ENCODE results near the gene DAND5. TPM values are rescaled to one million over a fixed set of nuclear protein-coding genes. Genes with fewer than 3 reads are reported as not detected.

DAND5 gene
- total RNA-seq, 1 donor from 2014 or later, result not detected

DNA sequence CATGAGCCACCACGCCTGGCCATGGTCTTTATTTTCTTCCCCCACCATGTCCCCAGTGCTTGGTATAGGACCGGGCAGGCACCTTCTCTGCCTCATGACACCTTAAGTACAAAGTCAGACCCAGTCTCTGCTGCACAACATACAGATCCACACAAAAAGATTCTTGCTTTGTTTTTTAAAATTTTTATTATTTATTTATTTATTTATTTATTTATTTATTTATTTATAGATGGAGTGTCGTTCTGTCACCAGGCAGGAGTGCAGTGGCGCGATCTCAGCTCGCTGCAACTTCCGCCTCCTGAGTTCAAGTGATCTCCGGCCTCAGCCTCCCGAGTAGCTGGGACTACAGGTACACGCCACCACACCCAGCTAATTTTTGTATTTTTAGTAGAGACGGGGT, 23.4 kb downstream of the DAND5 start:
- DNase-seq (ENCODE audit: low read depth), result no peak

DNA sequence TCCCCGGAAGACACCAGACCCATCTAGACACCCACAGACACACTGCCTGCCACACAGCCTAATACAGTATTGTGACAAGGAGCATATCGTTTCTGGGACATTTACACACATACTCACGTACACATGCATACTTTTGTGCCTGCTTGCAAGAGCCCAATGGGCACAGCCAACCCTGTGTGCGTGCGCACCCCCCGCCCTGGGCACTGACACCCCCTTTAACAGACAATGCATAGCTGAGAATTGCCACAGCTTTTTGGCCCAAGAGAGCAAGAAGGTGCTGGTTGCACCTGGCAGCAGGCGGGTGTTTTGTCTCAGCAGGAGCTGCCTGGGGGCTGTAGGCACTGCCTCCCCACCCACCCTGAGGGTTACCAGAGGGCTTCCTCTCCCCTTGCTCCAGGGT, 24.2 kb downstream of the DAND5 start:
- DNase-seq (ENCODE audit: low read depth), result no peak

DNA sequence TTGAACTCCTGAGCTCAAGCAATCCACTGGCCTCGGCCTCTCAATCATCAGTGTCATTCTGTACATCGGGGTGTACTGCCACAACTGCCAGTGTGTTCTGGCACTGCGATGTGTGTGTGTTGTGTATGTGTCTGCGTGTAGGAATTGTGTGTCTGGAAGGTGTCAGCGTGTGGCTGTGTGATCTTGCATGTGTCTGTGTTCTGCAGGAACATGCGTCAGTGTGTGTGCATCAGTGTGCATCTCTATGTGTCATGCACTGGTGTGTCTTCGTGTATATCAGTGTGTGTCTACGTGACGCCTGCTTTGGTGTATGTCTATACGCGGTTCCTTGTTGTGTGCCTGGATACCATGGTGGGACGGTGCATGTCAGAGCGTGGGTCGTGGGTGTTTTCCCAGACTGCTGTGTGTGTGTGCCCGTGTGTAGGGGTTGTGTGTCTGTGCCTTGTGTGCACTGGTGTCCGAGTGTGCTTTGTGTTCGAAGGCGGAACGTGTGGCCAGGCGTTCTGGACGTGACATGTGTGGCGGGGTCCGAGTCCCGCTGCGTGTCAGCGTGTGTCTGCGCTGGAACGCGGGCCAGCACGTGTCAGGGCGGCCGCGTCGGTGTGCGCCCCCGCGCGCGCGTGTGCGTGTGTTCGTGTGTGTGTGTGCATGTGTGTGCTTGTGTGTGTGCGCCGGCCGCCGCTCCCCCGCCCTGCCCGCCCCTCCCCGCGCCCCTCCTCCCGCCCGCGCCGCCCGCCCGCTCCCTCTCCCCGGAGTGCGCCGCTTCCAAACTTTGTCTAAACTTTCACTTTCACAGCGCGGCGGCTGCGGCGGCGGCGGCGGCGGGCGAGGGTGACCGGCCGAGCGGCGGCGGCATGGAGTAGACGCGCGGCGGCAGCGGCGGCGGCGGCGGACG, 25.6 kb downstream of the DAND5 start, which contains the start of gene NFIX:
NFIX (plus strand) TSS at position 775 of the 895 bp plus-strand sequence. CDS start 363 bp downstream, outside the sequence.
- DNase-seq (ENCODE audit: low read depth), result peak; percentile 73

- peak; percentile 48 for DNase-seq (ENCODE audit: low read depth)
Observed at GRCh38 chr19:12995596-12996405, 26.4 kb downstream of the DAND5 start.

- peak; percentile 61 for DNase-seq (ENCODE audit: low read depth)
Observed at GRCh38 chr19:12996406-12997094, 27.2 kb downstream of the DAND5 start.

DNA sequence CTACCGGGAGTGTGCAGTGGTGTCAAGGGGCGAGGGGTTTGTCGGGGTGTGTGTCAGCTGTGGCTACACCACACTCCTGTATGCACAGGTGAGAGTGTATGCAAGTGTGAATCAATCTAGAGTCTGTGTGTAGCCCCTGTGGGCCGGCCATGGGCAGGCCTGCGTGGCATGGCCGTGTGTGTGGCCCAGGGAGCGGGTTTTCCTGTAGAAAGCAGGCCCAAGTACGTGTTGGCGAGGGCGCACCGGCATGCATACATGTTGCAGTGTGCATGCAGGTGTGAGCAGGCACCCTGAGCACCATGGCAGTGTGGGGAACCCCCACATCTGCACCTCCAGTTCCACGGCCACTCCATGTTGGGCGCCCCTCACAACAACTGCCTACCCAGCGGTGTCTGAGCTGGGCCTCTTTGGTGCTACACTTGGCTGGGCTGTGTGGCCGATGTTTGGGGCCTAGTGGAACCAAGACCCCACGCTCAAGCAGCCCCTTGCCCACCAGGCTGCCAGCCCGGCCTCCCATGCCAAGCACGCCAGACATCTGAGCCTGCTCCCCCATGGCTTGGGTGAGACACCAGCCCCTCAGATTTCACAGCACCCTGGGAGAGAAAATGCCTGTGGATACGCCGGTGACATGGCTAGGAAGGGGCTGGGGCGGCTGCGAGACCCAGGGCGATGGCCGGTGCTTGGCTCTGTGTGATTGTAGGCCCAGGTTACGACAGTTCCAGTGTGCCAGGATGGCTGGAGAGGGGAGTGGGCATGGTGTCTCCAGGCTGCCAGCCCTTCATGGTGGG, 28.0 kb downstream of the DAND5 start:
- no peak for DNase-seq (ENCODE audit: low read depth)

DNA sequence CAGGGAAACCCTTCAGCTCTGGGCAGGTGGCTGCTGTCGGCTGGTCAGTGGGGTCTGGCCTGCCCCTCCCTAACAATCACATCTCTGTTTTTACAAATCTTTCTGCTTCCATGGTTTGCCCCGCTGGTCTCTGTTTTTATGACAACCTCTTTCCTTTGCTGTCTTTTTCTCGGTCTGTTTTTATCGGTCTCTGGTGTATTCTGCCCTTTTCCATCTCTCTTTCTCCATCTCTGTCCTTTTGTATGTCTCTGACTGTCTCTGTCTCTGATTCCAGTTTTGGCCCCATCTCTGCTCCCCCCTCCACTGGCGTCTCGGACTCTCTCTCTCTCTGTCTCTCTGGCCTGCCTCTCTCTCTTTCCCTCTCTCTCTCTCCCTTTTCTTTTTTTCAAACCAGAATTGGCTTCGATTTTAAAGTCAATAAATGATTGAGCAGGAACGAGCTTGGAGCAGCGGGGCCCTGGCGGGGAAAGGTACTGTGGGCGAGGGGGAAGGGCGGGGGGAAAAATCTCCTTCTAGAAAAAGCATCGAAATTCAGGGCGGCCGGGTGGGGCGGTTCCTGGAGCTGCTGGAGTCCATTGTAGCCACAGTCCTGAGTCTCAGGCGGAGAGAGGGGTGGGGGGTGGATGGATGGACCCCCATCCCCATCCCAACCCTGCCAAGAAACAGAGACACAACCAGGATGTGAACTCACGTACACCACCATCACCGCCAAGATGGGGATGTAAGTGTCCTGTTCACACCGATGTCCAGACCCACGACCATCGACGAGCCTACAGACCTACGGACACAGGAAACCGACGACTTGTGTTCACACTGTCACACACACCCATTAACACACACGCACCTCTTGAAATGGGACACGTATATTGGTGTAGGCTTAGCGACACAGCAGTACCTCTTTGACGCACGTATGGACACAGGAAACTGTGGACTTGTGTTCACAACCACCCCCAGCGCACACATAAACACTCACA, 28.9 kb downstream of the DAND5 start:
- no peak for DNase-seq (ENCODE audit: low read depth)

DNA sequence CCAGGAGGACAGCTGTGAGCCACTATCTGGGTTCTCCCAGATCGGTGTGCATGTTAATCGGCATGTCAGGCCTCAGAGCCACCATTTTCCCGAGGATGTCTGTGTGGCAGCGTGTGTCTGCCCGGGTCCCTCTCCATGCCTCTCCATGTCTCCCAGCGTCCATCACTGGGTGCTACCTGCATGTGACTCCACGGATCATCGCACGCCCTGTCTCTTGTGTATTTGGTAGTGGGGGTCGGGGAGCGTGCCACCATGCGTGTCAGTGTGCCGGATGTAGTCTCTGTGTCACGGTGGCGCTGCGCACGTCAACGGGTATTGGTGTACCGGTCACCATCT, 31.8 kb downstream of the DAND5 start:
- no peak for DNase-seq (ENCODE audit: low read depth)

- no peak for DNase-seq (ENCODE audit: low read depth)
Observed at GRCh38 chr19:13001502-13002165, 32.3 kb downstream of the DAND5 start.

- no peak for DNase-seq (ENCODE audit: low read depth)
Observed at GRCh38 chr19:13002166-13002898, 33.0 kb downstream of the DAND5 start.

DNA sequence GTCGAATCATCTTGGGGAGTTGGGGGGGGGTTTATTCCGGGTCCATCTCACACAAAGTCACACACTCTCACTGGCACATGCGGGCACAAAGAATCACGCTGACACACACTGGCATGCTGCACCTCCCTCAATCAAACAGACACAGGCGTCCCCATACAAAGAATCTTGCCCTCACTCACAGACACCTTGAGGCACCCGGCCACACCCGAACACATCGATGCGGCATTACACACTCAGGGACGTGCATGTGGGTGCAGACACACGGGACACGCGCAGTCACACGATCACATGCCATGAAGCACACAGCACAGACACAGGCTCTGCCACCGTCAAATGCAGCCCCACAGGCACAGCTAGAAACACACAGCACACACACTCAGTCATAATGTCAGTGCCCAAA, 33.7 kb downstream of the DAND5 start:
- no peak for DNase-seq (ENCODE audit: low read depth)

DNA sequence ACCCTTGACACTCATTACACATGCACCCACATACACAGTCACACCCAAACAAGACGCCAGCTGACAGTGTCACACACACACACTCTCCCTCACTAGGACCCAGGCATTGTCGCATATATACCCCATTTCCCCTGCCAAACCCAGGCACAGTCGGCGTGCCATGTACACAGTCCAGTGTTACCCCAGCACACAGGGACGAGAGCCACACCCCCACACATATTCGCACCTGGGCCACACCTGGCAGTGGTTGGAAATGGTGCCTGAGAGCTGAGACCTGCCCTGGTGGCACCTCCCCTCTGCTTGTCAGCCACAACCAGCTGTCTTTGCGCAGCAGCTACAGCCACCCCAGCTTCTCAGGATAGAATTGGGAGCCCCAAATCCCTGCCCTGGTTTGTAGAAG, 34.9 kb downstream of the DAND5 start:
- DNase-seq (ENCODE audit: low read depth), result peak; percentile 56

DNA sequence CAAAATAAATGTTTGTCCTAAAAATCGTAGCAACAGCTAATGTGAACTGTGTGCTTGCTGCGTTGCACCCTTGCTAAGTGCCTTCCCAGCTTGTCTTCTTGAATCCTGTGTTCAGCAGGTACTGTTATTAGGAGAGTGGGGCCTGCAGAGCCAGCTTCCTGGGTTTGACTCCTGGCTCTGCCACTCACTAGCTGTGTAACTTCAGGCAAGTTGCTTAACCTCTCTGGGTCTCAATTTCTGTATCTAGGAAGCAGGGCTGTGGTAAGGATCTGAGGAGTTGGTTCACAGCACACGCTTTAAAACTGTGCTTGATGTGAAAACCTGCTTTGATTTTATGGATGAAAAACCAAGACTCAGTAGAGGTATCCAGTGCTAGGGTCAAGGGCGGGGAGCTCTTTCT, 35.9 kb downstream of the DAND5 start:
- DNase-seq (ENCODE audit: low read depth), result no peak

- DNase-seq (ENCODE audit: low read depth), result no peak
Observed at GRCh38 chr19:13005861-13006370, 36.5 kb downstream of the DAND5 start.

- DNase-seq (ENCODE audit: low read depth), result peak; percentile 72
Observed at GRCh38 chr19:13006431-13007281, 37.3 kb downstream of the DAND5 start.

GRCh38 chr19:13007292-13008045, 38.1 kb downstream of the DAND5 start:
- no peak for DNase-seq (ENCODE audit: low read depth)
